ENCODE data around the gene ABCG8. TPM values are rescaled to one million over a fixed set of nuclear protein-coding genes. Genes with fewer than 3 reads are reported as not detected.
A peak's percentile ranks its signal among the peaks of the same experiment; 100 is the strongest.

Gene ABCG8
- total RNA-seq, 1 experiment from 2014 or later: not detected

DNA sequence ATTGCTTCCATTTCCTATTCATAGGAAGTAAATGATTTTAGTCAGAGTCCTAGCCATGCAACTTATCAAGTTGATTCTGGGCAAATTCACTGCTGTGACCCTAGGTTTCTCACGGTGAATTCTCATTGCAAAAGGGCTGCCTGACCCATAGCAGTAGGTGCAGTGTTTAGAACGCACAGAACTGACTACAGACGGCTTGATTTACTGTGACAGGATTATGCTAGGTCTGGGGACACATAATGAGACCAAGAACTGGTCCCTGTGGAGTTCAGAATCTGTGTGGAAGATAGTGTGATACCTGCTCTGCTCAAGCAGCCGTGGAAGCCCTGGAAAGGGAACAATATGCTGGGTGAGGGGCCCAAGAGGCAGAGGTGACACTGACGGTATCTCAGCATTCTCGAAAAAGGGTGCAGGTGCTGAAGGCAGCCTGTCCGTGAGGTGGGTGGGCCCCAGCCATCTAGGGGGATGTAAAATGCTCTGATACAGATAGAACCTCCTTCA lies 46.4 kb downstream of the ABCG8 start:
- Mint-ChIP-seq H3K27ac (ENCODE audit: unreplicated experiment) (peak overlapping the region; percentile 42), H3K9me3 (ENCODE audit: unreplicated experiment) (no peaks in the 10 kb centered on the region), H3K27me3 (ENCODE audit: insufficient read depth, unreplicated experiment) (no peaks in the 10 kb centered on the region), H3K4me1 (ENCODE audit: low read depth, unreplicated experiment) (peaks cover 10% of the 10 kb centered on the region), H3K4me3 (ENCODE audit: unreplicated experiment) (no peak overlapping the region), H3K36me3 (ENCODE audit: insufficient read depth, unreplicated experiment) (peaks cover 87% of the 10 kb centered on the region)
- Histone ChIP-seq H3K36me3 (ENCODE audit: control insufficient read depth, insufficient read depth, low read length) (no peaks in the 10 kb centered on the region; the same call in 1 of the 2 replicates), H3K27me3 (replicated peaks; ENCODE audit: control insufficient read depth, insufficient read depth, low read length) (no peaks in the 10 kb centered on the region), H3K9me3 (no peaks in the 10 kb centered on the region), H3K4me3 (ENCODE audit: low read depth, low read length) (no peak overlapping the region), H3K4me1 (no peaks in the 10 kb centered on the region; the same call in 1 of the 2 replicates)
- POLR2A ChIA-PET: no interaction called here
- TF ChIP-seq, protein P1, sequence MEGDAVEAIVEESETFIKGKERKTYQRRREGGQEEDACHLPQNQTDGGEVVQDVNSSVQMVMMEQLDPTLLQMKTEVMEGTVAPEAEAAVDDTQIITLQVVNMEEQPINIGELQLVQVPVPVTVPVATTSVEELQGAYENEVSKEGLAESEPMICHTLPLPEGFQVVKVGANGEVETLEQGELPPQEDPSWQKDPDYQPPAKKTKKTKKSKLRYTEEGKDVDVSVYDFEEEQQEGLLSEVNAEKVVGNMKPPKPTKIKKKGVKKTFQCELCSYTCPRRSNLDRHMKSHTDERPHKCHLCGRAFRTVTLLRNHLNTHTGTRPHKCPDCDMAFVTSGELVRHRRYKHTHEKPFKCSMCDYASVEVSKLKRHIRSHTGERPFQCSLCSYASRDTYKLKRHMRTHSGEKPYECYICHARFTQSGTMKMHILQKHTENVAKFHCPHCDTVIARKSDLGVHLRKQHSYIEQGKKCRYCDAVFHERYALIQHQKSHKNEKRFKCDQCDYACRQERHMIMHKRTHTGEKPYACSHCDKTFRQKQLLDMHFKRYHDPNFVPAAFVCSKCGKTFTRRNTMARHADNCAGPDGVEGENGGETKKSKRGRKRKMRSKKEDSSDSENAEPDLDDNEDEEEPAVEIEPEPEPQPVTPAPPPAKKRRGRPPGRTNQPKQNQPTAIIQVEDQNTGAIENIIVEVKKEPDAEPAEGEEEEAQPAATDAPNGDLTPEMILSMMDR (IDR thresholded peaks at IDR 0.05; ENCODE audit: insufficient read depth in 1 of 2, low read depth in 1 of 2, low read length in 1 of 2, severe bottlenecking in 1 of 2, unreplicated experiment in 1 of 2): no peak
- no TSS peak for BruUV-seq (replicated peaks)
- CTCF ChIA-PET: no interaction called here
- intact Hi-C loops (cut with micrococcal nuclease; ENCODE audit: unreplicated experiment): no loop called here
- DNase-seq: no peak

DNA sequence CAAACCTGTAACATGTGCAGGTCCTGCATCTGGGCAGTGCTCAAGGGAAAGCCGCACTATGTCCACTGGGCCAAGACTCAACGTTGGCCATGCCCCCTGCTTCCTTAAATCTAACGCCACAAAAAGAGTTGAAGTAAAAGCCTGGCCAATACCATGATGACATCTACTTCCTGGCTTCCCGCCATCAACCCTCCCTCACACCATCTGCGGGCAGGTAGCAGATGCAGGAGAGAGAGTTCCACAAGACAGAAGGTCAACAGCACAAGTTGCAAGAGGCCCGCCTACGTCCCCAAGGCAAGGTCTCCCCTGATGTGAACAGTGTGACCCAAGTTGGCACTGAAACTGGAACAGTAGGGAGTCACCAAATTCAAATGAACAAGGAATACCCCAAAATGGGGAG lies 48.4 kb downstream of the ABCG8 start:
- intact Hi-C loops (cut with micrococcal nuclease; ENCODE audit: unreplicated experiment): no loop called here
- POLR2A ChIA-PET: no interaction called here
- Histone ChIP-seq H3K36me3 (ENCODE audit: control insufficient read depth, insufficient read depth, low read length) (no peaks in the 10 kb centered on the region; the same call in 1 of the 2 replicates), H3K9me3 (no peaks in the 10 kb centered on the region), H3K4me1 (no peaks in the 10 kb centered on the region), H3K4me3 (ENCODE audit: low read depth, low read length) (no peak overlapping the region), H3K27me3 (replicated peaks; ENCODE audit: control insufficient read depth, insufficient read depth, low read length) (no peaks in the 10 kb centered on the region)
- Mint-ChIP-seq H3K27ac (ENCODE audit: unreplicated experiment) (no peak overlapping the region), H3K4me1 (ENCODE audit: low read depth, unreplicated experiment) (peaks cover 7% of the 10 kb centered on the region), H3K9me3 (ENCODE audit: unreplicated experiment) (no peaks in the 10 kb centered on the region), H3K27me3 (ENCODE audit: insufficient read depth, unreplicated experiment) (no peaks in the 10 kb centered on the region), H3K36me3 (ENCODE audit: insufficient read depth, unreplicated experiment) (peaks cover 99% of the 10 kb centered on the region), H3K4me3 (ENCODE audit: unreplicated experiment) (no peak overlapping the region)
- TF ChIP-seq, protein P1 (IDR thresholded peaks at IDR 0.05; ENCODE audit: insufficient read depth in 1 of 2, low read depth in 1 of 2, low read length in 1 of 2, severe bottlenecking in 1 of 2, unreplicated experiment in 1 of 2): no peak
- BruUV-seq (replicated peaks): no TSS peak
- DNase-seq: no peak
- CTCF ChIA-PET: no interaction called here

DNA sequence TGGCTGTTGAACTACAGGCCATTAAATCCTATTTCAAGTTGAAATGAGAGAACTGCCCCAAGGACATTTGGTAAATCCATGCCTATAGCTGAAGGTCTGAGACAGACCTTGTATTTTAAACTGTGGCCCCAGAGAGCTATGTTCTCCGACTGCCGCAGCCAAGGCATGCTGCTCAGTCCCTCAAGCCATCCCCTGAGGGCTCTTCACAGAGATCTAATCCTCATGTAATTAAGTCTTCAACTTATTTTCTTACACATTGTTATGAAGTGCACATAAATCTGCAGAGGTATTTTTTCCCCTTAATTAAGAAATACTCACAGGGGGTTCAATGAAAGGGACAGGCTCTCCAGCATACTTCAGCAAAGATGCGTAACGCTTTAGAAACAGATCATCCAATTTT lies 50.6 kb downstream of the ABCG8 start:
- no TSS peak for BruUV-seq (replicated peaks)

More for the DNA sequence above, 50.6 kb downstream of the ABCG8 start:
- TF ChIP-seq, protein P1 (IDR thresholded peaks at IDR 0.05; ENCODE audit: insufficient read depth in 1 of 2, low read depth in 1 of 2, low read length in 1 of 2, severe bottlenecking in 1 of 2, unreplicated experiment in 1 of 2): no peak
- Histone ChIP-seq H3K9me3 (no peaks in the 10 kb centered on the region), H3K4me1 (no peaks in the 10 kb centered on the region), H3K4me3 (ENCODE audit: low read depth, low read length) (no peak overlapping the region), H3K36me3 (ENCODE audit: control insufficient read depth, insufficient read depth, low read length) (no peaks in the 10 kb centered on the region; the same call in 1 of the 2 replicates), H3K27me3 (replicated peaks; ENCODE audit: control insufficient read depth, insufficient read depth, low read length) (no peaks in the 10 kb centered on the region)
- Mint-ChIP-seq H3K36me3 (ENCODE audit: insufficient read depth, unreplicated experiment) (peaks cover 96% of the 10 kb centered on the region), H3K27me3 (ENCODE audit: insufficient read depth, unreplicated experiment) (no peaks in the 10 kb centered on the region), H3K9me3 (ENCODE audit: unreplicated experiment) (no peaks in the 10 kb centered on the region), H3K4me3 (ENCODE audit: unreplicated experiment) (no peak overlapping the region), H3K27ac (ENCODE audit: unreplicated experiment) (no peak overlapping the region), H3K4me1 (ENCODE audit: low read depth, unreplicated experiment) (no peaks in the 10 kb centered on the region)
- POLR2A ChIA-PET: no interaction called here
- no peak for DNase-seq
- CTCF ChIA-PET: no interaction called here
- intact Hi-C loops (cut with micrococcal nuclease; ENCODE audit: unreplicated experiment): no loop called here
